Lower leg skin (tissue), 3 donors: ENCODE results near the gene HEATR3.
"Not testable (repeated sequence)": the region's sequence is repeated elsewhere in the genome, so short reads cannot be mapped to it uniquely, and the experiment has no call there.

Experiments used
- POLR2A ChIP-seq, 2 donors: fragments of 450-650 bp; IDR thresholded peaks; one replicate each; pipeline ENCODE4 v1.6.1; 2016 to 2017; ENCODE audit warnings: antibody characterized with exemption in 2 of 2, mild to moderate bottlenecking in 1 of 2, moderate library complexity in 1 of 2
- TF ChIP-seq, protein P1 (sequence below), 3 donors: fragments of 450-650 bp; IDR thresholded peaks; one replicate each; pipeline ENCODE4 v1.5.1; 2016; ENCODE audit warnings: antibody characterized with exemption in 3 of 3, mild to moderate bottlenecking in 3 of 3, moderate library complexity in 2 of 3

DNA sequence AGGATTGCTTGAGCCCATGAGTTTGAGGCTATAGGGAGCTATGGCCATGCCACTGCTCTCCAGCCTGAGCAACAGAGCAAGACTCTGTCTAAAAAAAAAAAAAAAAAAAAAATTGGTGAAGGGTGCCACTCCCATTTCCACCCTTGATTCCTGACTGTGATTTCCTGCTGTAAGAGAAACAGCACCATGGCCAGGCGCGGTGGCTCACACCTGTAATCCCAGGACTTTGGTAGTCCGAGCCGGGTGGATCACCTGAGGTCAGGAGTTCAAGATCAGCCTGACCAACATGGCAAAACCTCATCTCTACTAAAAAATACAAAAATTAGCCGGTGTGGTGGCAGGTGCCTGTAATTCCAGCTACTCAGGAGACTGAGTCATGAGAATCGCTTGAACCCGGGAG is 66.8 kb downstream of the HEATR3 start:
- TF ChIP-seq, protein P1, sequence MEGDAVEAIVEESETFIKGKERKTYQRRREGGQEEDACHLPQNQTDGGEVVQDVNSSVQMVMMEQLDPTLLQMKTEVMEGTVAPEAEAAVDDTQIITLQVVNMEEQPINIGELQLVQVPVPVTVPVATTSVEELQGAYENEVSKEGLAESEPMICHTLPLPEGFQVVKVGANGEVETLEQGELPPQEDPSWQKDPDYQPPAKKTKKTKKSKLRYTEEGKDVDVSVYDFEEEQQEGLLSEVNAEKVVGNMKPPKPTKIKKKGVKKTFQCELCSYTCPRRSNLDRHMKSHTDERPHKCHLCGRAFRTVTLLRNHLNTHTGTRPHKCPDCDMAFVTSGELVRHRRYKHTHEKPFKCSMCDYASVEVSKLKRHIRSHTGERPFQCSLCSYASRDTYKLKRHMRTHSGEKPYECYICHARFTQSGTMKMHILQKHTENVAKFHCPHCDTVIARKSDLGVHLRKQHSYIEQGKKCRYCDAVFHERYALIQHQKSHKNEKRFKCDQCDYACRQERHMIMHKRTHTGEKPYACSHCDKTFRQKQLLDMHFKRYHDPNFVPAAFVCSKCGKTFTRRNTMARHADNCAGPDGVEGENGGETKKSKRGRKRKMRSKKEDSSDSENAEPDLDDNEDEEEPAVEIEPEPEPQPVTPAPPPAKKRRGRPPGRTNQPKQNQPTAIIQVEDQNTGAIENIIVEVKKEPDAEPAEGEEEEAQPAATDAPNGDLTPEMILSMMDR (IDR thresholded peaks at IDR 0.05), result not testable (repeated sequence)
- not testable (repeated sequence) for TF ChIP-seq POLR2A (IDR thresholded peaks at IDR 0.05)
